ENCODE data around the gene DYNC2LI1.

The DYNC2LI1 gene

GRCh38 chr2:43842866-43843226 is 69.0 kb downstream of the DYNC2LI1 start:
- DNase-seq (ENCODE audit: low read depth) = no peak
- in situ Hi-C loops (cut with HindIII; ENCODE audit: low sequenced_read_pairs) = no loop called here
- no peak for TF ChIP-seq CTCF (IDR thresholded peaks at IDR 0.05; ENCODE audit: low read depth, low read length, missing control alignments)
- no peak overlapping the region for H3K4me3 ChIP-seq (ENCODE audit: low read depth, low read length)

- in situ Hi-C loops (cut with HindIII; ENCODE audit: low sequenced_read_pairs) = no loop called here
- DNase-seq (ENCODE audit: low read depth) = no peak
- no peak for TF ChIP-seq CTCF (IDR thresholded peaks at IDR 0.05; ENCODE audit: low read depth, low read length, missing control alignments)
- H3K4me3 ChIP-seq (ENCODE audit: low read depth, low read length) = no peak overlapping the region
Observed at GRCh38 chr2:43845181-43845580, 71.3 kb downstream of the DYNC2LI1 start.

- DNase-seq (ENCODE audit: low read depth) = no peak
- in situ Hi-C loops (cut with HindIII; ENCODE audit: low sequenced_read_pairs) = no loop called here
- no peak overlapping the region for H3K4me3 ChIP-seq (ENCODE audit: low read depth, low read length)
- TF ChIP-seq CTCF (IDR thresholded peaks at IDR 0.05; ENCODE audit: low read depth, low read length, missing control alignments) = no peak
Observed at GRCh38 chr2:43846140-43846793, 72.4 kb downstream of the DYNC2LI1 start.

GRCh38 chr2:43848214-43848613 is 74.4 kb downstream of the DYNC2LI1 start:
- no peak for TF ChIP-seq CTCF (IDR thresholded peaks at IDR 0.05; ENCODE audit: low read depth, low read length, missing control alignments)
- H3K4me3 ChIP-seq (ENCODE audit: low read depth, low read length) = no peak overlapping the region
- no peak for DNase-seq (ENCODE audit: low read depth)
- in situ Hi-C loops (cut with HindIII; ENCODE audit: low sequenced_read_pairs) = no loop called here

- TF ChIP-seq CTCF (IDR thresholded peaks at IDR 0.05; ENCODE audit: low read depth, low read length, missing control alignments) = no peak
- in situ Hi-C loops (cut with HindIII; ENCODE audit: low sequenced_read_pairs) = no loop called here
- no peak for DNase-seq (ENCODE audit: low read depth)
- no peak overlapping the region for H3K4me3 ChIP-seq (ENCODE audit: low read depth, low read length)
Observed at GRCh38 chr2:43851011-43851980, 77.5 kb downstream of the DYNC2LI1 start.

- no peak for DNase-seq (ENCODE audit: low read depth)
- TF ChIP-seq CTCF (IDR thresholded peaks at IDR 0.05; ENCODE audit: low read depth, low read length, missing control alignments) = no peak
- in situ Hi-C loops (cut with HindIII; ENCODE audit: low sequenced_read_pairs) = no loop called here
Observed at GRCh38 chr2:43852196-43852730, 78.4 kb downstream of the DYNC2LI1 start.

More at GRCh38 chr2:43852196-43852730, 78.4 kb downstream of the DYNC2LI1 start:
- no peak overlapping the region for H3K4me3 ChIP-seq (ENCODE audit: low read depth, low read length)

Measured in astrocyte of the cerebellum (primary cell).